Right lobe of liver (tissue), 4 donors: ENCODE measurements around the gene COL18A1.

Experiments used
- POLR2A ChIP-seq: fragments of 450-650 bp; IDR thresholded peaks from one replicate; pipeline ENCODE4 v1.6.1; 2017; ENCODE audit warnings: antibody characterized with exemption, mild to moderate bottlenecking
- TF ChIP-seq, protein P1 (sequence below), 4 donors: fragments of 200-600 bp in 3 of 4; fragments of 450-650 bp in 1 of 4; IDR thresholded peaks; one replicate each; pipeline versions ENCODE4 v1.5.1 to v1.8.0; 2016 to 2022; ENCODE audit warnings: antibody characterized with exemption in 4 of 4, mild to moderate bottlenecking in 2 of 4
- donor health status: DM: no; HTN: no; CAD: no.
- donor health status: DM: no; HTN: no; CAD: no.
- donor health status: DM: no; HTN: yes; CAD: no.

DNA sequence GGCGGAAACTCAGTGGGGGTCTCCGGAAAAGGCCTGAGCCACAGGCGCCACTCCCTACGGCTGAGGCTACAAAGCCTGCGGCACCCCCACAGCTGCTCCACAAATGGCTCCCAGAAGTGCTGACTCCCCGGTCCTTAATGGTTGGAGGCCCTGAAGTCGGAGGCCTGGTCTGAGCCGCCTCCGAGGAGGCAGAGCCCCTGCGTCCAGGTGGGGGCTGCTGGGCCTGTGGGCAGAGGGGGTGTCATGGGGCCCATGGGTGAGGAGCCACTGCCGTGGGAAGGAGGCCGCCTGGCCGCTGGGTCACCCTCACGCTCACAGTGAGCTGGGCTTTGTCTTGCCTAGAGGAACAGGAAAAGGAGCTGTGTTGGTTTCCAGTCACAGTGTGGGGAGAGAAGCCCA, 12.4 kb upstream of the COL18A1 start:
- TF ChIP-seq, protein P1, sequence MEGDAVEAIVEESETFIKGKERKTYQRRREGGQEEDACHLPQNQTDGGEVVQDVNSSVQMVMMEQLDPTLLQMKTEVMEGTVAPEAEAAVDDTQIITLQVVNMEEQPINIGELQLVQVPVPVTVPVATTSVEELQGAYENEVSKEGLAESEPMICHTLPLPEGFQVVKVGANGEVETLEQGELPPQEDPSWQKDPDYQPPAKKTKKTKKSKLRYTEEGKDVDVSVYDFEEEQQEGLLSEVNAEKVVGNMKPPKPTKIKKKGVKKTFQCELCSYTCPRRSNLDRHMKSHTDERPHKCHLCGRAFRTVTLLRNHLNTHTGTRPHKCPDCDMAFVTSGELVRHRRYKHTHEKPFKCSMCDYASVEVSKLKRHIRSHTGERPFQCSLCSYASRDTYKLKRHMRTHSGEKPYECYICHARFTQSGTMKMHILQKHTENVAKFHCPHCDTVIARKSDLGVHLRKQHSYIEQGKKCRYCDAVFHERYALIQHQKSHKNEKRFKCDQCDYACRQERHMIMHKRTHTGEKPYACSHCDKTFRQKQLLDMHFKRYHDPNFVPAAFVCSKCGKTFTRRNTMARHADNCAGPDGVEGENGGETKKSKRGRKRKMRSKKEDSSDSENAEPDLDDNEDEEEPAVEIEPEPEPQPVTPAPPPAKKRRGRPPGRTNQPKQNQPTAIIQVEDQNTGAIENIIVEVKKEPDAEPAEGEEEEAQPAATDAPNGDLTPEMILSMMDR (IDR thresholded peaks at IDR 0.05): no peak
- no peak for TF ChIP-seq POLR2A
